ENCODE data around the gene ZNF775. TPM values are rescaled to one million over a fixed set of nuclear protein-coding genes. Genes with fewer than 3 reads are reported as not detected.

ZNF775 gene
- total RNA-seq, 1 experiment from 2014 or later = 1.7 TPM

DNA sequence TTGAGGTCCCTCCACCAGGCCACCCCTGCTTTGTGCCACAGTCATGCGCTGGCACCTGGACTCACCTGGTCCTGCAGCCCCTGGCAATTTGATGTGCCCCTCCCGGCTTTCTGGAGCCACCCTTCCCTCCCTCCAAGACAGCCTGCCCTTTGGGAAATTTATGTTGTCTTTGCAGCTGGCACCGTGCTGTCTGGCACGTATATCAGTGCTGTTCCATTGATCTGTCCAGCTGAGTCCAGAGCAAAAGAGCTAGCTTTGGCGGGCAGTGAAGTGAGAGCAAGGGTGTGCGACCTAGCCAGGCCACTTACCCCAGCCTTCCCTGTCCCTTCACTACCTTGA is 43.4 kb upstream of the ZNF775 start:
- TF ChIP-seq, protein P1, sequence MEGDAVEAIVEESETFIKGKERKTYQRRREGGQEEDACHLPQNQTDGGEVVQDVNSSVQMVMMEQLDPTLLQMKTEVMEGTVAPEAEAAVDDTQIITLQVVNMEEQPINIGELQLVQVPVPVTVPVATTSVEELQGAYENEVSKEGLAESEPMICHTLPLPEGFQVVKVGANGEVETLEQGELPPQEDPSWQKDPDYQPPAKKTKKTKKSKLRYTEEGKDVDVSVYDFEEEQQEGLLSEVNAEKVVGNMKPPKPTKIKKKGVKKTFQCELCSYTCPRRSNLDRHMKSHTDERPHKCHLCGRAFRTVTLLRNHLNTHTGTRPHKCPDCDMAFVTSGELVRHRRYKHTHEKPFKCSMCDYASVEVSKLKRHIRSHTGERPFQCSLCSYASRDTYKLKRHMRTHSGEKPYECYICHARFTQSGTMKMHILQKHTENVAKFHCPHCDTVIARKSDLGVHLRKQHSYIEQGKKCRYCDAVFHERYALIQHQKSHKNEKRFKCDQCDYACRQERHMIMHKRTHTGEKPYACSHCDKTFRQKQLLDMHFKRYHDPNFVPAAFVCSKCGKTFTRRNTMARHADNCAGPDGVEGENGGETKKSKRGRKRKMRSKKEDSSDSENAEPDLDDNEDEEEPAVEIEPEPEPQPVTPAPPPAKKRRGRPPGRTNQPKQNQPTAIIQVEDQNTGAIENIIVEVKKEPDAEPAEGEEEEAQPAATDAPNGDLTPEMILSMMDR (IDR thresholded peaks at IDR 0.05; ENCODE audit: unreplicated experiment) = no peak
- DNase-seq (ENCODE audit: unreplicated experiment) = no peak
- Mint-ChIP-seq H3K27ac (ENCODE audit: low read depth, unreplicated experiment) (no peak overlapping the region), H3K9me3 (ENCODE audit: unreplicated experiment) (no peaks in the 10 kb centered on the region), H3K27me3 (ENCODE audit: insufficient read depth, unreplicated experiment) (no peaks in the 10 kb centered on the region), H3K4me1 (ENCODE audit: insufficient read depth, unreplicated experiment) (no peaks in the 10 kb centered on the region), H3K4me3 (ENCODE audit: unreplicated experiment) (no peak overlapping the region), H3K36me3 (ENCODE audit: insufficient read depth, unreplicated experiment) (peaks cover 11% of the 10 kb centered on the region)
- intact Hi-C loops (cut with micrococcal nuclease) = no loop called here
- CTCF ChIA-PET = interaction anchor here (0.5 to 1.1 kb wide), 3 partner anchors 38 to 443 kb away, joined by 3 read pairs; no protein-coding TSS in a partner anchor
- BruUV-seq (replicated peaks) = no TSS peak
- POLR2A ChIA-PET = no interaction called here

DNA sequence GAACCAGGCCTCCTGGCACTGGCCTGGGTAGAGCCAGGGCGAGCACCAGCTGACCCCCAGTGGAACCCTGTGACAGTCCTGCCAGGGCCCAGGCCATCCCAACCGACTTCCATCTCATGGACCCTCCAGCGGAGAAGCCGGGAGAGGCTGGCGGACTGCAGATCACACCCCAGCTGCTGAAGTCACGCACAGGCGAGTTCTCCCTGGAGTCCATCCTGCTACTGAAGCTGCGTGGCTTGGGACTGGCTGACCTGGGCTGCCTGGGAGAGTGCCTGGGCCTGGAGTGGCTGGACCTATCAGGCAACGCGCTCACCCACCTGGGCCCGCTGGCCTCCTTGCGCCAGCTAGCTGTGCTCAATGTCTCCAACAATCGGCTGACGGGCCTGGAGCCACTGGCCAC is 42.4 kb upstream of the ZNF775 start:
- Mint-ChIP-seq H3K27ac (ENCODE audit: low read depth, unreplicated experiment) (no peak overlapping the region), H3K27me3 (ENCODE audit: insufficient read depth, unreplicated experiment) (no peaks in the 10 kb centered on the region), H3K4me1 (ENCODE audit: insufficient read depth, unreplicated experiment) (no peaks in the 10 kb centered on the region), H3K9me3 (ENCODE audit: unreplicated experiment) (no peaks in the 10 kb centered on the region), H3K36me3 (ENCODE audit: insufficient read depth, unreplicated experiment) (peaks cover 5% of the 10 kb centered on the region), H3K4me3 (ENCODE audit: unreplicated experiment) (no peak overlapping the region)
- TF ChIP-seq, protein P1 (IDR thresholded peaks at IDR 0.05; ENCODE audit: unreplicated experiment) = no peak
- DNase-seq (ENCODE audit: unreplicated experiment) = no peak
- POLR2A ChIA-PET = no interaction called here
- no TSS peak for BruUV-seq (replicated peaks)
- CTCF ChIA-PET = interaction anchor here (1.7 kb wide), 1 partner anchor 19 kb away, joined by 9 read pairs; no protein-coding TSS in a partner anchor
- intact Hi-C loops (cut with micrococcal nuclease) = no loop called here

DNA sequence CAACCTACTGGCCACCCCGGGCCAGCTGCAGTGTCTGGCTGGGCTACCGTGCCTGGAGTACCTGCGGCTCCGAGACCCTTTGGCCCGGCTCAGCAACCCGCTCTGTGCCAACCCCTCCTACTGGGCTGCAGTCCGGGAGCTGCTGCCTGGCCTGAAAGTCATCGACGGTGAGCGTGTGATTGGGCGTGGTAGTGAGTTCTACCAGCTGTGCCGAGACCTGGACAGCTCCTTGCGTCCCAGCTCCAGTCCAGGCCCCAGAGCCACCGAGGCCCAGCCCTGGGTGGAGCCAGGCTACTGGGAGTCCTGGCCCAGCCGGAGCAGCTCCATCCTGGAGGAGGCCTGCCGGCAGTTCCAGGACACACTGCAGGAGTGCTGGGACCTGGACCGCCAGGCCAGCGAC is 42.0 kb upstream of the ZNF775 start:
- no peaks in the 10 kb centered on the region for H3K27me3 Mint-ChIP-seq (ENCODE audit: insufficient read depth, unreplicated experiment)
- intact Hi-C loops (cut with micrococcal nuclease) = no loop called here
- CTCF ChIA-PET = interaction anchor here (1.7 kb wide), 1 partner anchor 19 kb away, joined by 9 read pairs; no protein-coding TSS in a partner anchor

DNA sequence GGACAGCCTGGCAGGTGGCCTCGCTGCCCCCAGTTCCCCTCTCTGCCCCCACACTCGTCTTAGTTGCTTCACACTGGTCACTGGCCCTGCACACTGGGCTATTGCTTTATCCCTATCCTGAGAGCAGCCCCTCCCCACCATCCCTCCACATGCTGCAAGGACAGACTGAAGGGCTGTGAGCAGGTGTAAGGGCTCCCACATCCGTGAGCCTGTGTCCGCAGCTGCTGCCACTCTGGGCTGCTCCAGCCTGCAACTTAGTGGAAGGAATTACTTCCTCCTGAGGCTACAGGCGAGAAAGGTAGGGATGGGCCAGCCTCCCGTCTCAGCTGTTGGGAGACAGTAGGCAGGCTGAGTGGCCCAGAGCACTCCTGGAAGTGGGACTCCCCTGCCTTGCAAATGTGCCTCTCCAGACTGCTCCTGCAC is 41.5 kb upstream of the ZNF775 start:
- H3K4me3 Mint-ChIP-seq (ENCODE audit: unreplicated experiment) = no peak overlapping the region
- H3K9me3 Mint-ChIP-seq (ENCODE audit: unreplicated experiment) = no peaks in the 10 kb centered on the region
- H3K27ac Mint-ChIP-seq (ENCODE audit: low read depth, unreplicated experiment) = no peak overlapping the region
- POLR2A ChIA-PET = interaction anchor here (0.5 kb wide), 1 partner anchor 934 kb away, joined by 6 read pairs; no protein-coding TSS in a partner anchor
- intact Hi-C loops (cut with micrococcal nuclease) = no loop called here
- peaks cover 5% of the 10 kb centered on the region for H3K36me3 Mint-ChIP-seq (ENCODE audit: insufficient read depth, unreplicated experiment)
- BruUV-seq (replicated peaks) = no TSS peak
- TF ChIP-seq, protein P1 (IDR thresholded peaks at IDR 0.05; ENCODE audit: unreplicated experiment) = no peak
- no peaks in the 10 kb centered on the region for H3K4me1 Mint-ChIP-seq (ENCODE audit: insufficient read depth, unreplicated experiment)
- no peaks in the 10 kb centered on the region for H3K27me3 Mint-ChIP-seq (ENCODE audit: insufficient read depth, unreplicated experiment)
- no peak for DNase-seq (ENCODE audit: unreplicated experiment)
- CTCF ChIA-PET = interaction anchor here (1.7 kb wide), 1 partner anchor 18 kb away, joined by 9 read pairs; no protein-coding TSS in a partner anchor

More for the DNA sequence above, 42.0 kb upstream of the ZNF775 start:
- no TSS peak for BruUV-seq (replicated peaks)
- H3K9me3 Mint-ChIP-seq (ENCODE audit: unreplicated experiment) = no peaks in the 10 kb centered on the region
- no peak for DNase-seq (ENCODE audit: unreplicated experiment)
- H3K4me3 Mint-ChIP-seq (ENCODE audit: unreplicated experiment) = no peak overlapping the region
- no peaks in the 10 kb centered on the region for H3K4me1 Mint-ChIP-seq (ENCODE audit: insufficient read depth, unreplicated experiment)
- H3K36me3 Mint-ChIP-seq (ENCODE audit: insufficient read depth, unreplicated experiment) = peaks cover 5% of the 10 kb centered on the region
- TF ChIP-seq, protein P1 (IDR thresholded peaks at IDR 0.05; ENCODE audit: unreplicated experiment) = no peak
- H3K27ac Mint-ChIP-seq (ENCODE audit: low read depth, unreplicated experiment) = no peak overlapping the region
- POLR2A ChIA-PET = no interaction called here

Data from MCF 10A (cell line).